HG02623 (cell line): ENCODE results near the gene CA9.

Experiments used
- ATAC-seq: cut with Tn5 transposase; IDR thresholded peaks from one replicate; pipeline ENCODE4 v1.9.1; 2021; ENCODE audit warnings: moderate library complexity; ENCODE audit not compliant: unreplicated experiment

CA9 gene

GRCh38 chr9:35690614-35691333, 17.0 kb downstream of the CA9 start:
- no peak for ATAC-seq

- no peak for ATAC-seq
Measured at GRCh38 chr9:35691334-35691650, 17.6 kb downstream of the CA9 start.

- no peak for ATAC-seq
Measured at GRCh38 chr9:35691757-35692301, 18.1 kb downstream of the CA9 start.

- ATAC-seq: no peak
Measured at GRCh38 chr9:35695943-35696401, 22.2 kb downstream of the CA9 start.

- ATAC-seq: peak; percentile 75
Measured at GRCh38 chr9:35696520-35697215, 22.9 kb downstream of the CA9 start.

- no peak for ATAC-seq
Measured at GRCh38 chr9:35697486-35697885, 23.8 kb downstream of the CA9 start.

- no peak for ATAC-seq
Measured at GRCh38 chr9:35698231-35698630, 24.5 kb downstream of the CA9 start.

- no peak for ATAC-seq
Measured at GRCh38 chr9:35700031-35700430, 26.3 kb downstream of the CA9 start.

- no peak for ATAC-seq
Measured at GRCh38 chr9:35700942-35701341, 27.2 kb downstream of the CA9 start.

- no peak for ATAC-seq
Measured at GRCh38 chr9:35702696-35703095, 29.0 kb downstream of the CA9 start.

- no peak for ATAC-seq
Measured at GRCh38 chr9:35703906-35704672, 30.4 kb downstream of the CA9 start.

- ATAC-seq: no peak
Measured at GRCh38 chr9:35705372-35705771, 31.6 kb downstream of the CA9 start.

- no peak for ATAC-seq
Measured at GRCh38 chr9:35705836-35706430, 32.2 kb downstream of the CA9 start.

GRCh38 chr9:35706951-35707350, 33.2 kb downstream of the CA9 start:
- ATAC-seq: no peak

- no peak for ATAC-seq
Measured at GRCh38 chr9:35708146-35708545, 34.4 kb downstream of the CA9 start.

GRCh38 chr9:35710818-35711500, 37.2 kb downstream of the CA9 start:
- no peak for ATAC-seq

- ATAC-seq: no peak
Measured at GRCh38 chr9:35711501-35712428, 38.0 kb downstream of the CA9 start.

- no peak for ATAC-seq
Measured at GRCh38 chr9:35712762-35713400, 39.2 kb downstream of the CA9 start.

GRCh38 chr9:35713578-35713977, 39.9 kb downstream of the CA9 start:
- no peak for ATAC-seq
